HG03139 (cell line): ENCODE measurements around the gene GLS2.
"Not testable (repeated sequence)": the region's sequence is repeated elsewhere in the genome, so short reads cannot be mapped to it uniquely, and the experiment has no call there.

Experiments used
- ATAC-seq: cut with Tn5 transposase; IDR thresholded peaks from one replicate; pipeline ENCODE4 v1.9.1; 2021; ENCODE audit not compliant: unreplicated experiment

GLS2 gene

GRCh38 chr12:56488041-56488955 is at the start of gene GLS2:
Gene GLS2 (minus strand): TSS chr12:56488161. CDS start chr12:56488118, 43 bp downstream.
- ATAC-seq = peak; percentile 70

GRCh38 chr12:56537546-56537945 is 49.6 kb upstream of the GLS2 start:
- ATAC-seq = no peak

- no peak for ATAC-seq
Measured at GRCh38 chr12:56530390-56531055, 42.6 kb upstream of the GLS2 start.

GRCh38 chr12:56529656-56530055 is 41.7 kb upstream of the GLS2 start:
- ATAC-seq = no peak

GRCh38 chr12:56528846-56529245 is 40.9 kb upstream of the GLS2 start:
- no peak for ATAC-seq

- ATAC-seq = no peak
Measured at GRCh38 chr12:56522411-56523193, 34.6 kb upstream of the GLS2 start.

- peak; percentile 76 for ATAC-seq
Measured at GRCh38 chr12:56521590-56522371, 33.8 kb upstream of the GLS2 start, which contains the start of gene RBMS2. Gene RBMS2 (plus strand): TSS chr12:56521820. CDS start chr12:56522024, 204 bp downstream.

GRCh38 chr12:56521209-56521589 is 33.2 kb upstream of the GLS2 start:
- ATAC-seq = no peak

- no peak for ATAC-seq
Measured at GRCh38 chr12:56520506-56520905, 32.5 kb upstream of the GLS2 start.

GRCh38 chr12:56520048-56520447 is 32.1 kb upstream of the GLS2 start:
- no peak for ATAC-seq

- ATAC-seq = no peak
Measured at GRCh38 chr12:56518570-56518969, 30.6 kb upstream of the GLS2 start.

GRCh38 chr12:56517854-56518253 is 29.9 kb upstream of the GLS2 start:
- ATAC-seq = no peak

GRCh38 chr12:56514014-56514318 is 26.0 kb upstream of the GLS2 start:
- not testable (repeated sequence) for ATAC-seq

GRCh38 chr12:56510786-56511185 is 22.8 kb upstream of the GLS2 start:
- ATAC-seq = no peak

GRCh38 chr12:56499879-56500278 is 11.9 kb upstream of the GLS2 start:
- ATAC-seq = not testable (repeated sequence)

- not testable (repeated sequence) for ATAC-seq
Measured at GRCh38 chr12:56499452-56499851, 11.5 kb upstream of the GLS2 start.

GRCh38 chr12:56498126-56498902 is 10.4 kb upstream of the GLS2 start:
- not testable (repeated sequence) for ATAC-seq

GRCh38 chr12:56496704-56497103 is 8.7 kb upstream of the GLS2 start:
- not testable (repeated sequence) for ATAC-seq

GRCh38 chr12:56494481-56494880 is 6.5 kb upstream of the GLS2 start:
- ATAC-seq = not testable (repeated sequence)

GRCh38 chr12:56494106-56494415 is 6.1 kb upstream of the GLS2 start:
- not testable (repeated sequence) for ATAC-seq
